Measurements from ENCODE around the gene OR2T4. TPM values are rescaled to one million over a fixed set of nuclear protein-coding genes. Genes with fewer than 3 reads are reported as not detected.

Gene OR2T4
- total and polyA plus RNA-seq, 2 experiments from 2014 or later: not detected

- peaks cover 69% of the 10 kb centered on the region for H3K9me3 Mint-ChIP-seq
- ATAC-seq: no peak
Measured at GRCh38 chr1:248380854-248381253, 19.4 kb downstream of the OR2T4 start.

More at GRCh38 chr1:248380854-248381253, 19.4 kb downstream of the OR2T4 start:
- Mint-ChIP-seq H3K4me3 (no peak overlapping the region), H3K27me3 (ENCODE audit: insufficient read depth, low read depth, poor library complexity) (peaks cover 2% of the 10 kb centered on the region), H3K4me1 (no peaks in the 10 kb centered on the region), H3K27ac (no peak overlapping the region), H3K36me3 (ENCODE audit: low read depth) (peaks cover 11% of the 10 kb centered on the region; the same call in 1 of the 3 replicates)
- H3K36me3 ChIP-seq (ENCODE audit: insufficient read depth): no peaks in the 10 kb centered on the region
- no peaks in the 10 kb centered on the region for H4K20me1 ChIP-seq (replicated peaks; ENCODE audit: insufficient read depth)
- H3K4me3 ChIP-seq: no peak overlapping the region
- H2AFZ ChIP-seq: no peak overlapping the region
- H3K27ac ChIP-seq (ENCODE audit: low read depth): no peak overlapping the region
- no peaks in the 10 kb centered on the region for H3K79me2 ChIP-seq (replicated peaks; ENCODE audit: insufficient read depth)
- DNase-seq (ENCODE audit: low spot score): no peak
- TF ChIP-seq EZH2 (IDR thresholded peaks at IDR 0.05; ENCODE audit: low read depth, unreplicated experiment) (no peak), ZNF114 (CRISPR knock-in tag; IDR thresholded peaks at IDR 0.05) (no peak), POLR2AphosphoS5 (IDR thresholded peaks at IDR 0.05; ENCODE audit: low read depth) (no peak)
- TF ChIP-seq, protein P1, sequence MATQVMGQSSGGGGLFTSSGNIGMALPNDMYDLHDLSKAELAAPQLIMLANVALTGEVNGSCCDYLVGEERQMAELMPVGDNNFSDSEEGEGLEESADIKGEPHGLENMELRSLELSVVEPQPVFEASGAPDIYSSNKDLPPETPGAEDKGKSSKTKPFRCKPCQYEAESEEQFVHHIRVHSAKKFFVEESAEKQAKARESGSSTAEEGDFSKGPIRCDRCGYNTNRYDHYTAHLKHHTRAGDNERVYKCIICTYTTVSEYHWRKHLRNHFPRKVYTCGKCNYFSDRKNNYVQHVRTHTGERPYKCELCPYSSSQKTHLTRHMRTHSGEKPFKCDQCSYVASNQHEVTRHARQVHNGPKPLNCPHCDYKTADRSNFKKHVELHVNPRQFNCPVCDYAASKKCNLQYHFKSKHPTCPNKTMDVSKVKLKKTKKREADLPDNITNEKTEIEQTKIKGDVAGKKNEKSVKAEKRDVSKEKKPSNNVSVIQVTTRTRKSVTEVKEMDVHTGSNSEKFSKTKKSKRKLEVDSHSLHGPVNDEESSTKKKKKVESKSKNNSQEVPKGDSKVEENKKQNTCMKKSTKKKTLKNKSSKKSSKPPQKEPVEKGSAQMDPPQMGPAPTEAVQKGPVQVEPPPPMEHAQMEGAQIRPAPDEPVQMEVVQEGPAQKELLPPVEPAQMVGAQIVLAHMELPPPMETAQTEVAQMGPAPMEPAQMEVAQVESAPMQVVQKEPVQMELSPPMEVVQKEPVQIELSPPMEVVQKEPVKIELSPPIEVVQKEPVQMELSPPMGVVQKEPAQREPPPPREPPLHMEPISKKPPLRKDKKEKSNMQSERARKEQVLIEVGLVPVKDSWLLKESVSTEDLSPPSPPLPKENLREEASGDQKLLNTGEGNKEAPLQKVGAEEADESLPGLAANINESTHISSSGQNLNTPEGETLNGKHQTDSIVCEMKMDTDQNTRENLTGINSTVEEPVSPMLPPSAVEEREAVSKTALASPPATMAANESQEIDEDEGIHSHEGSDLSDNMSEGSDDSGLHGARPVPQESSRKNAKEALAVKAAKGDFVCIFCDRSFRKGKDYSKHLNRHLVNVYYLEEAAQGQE (IDR thresholded peaks at IDR 0.05; ENCODE audit: unreplicated experiment): no peak
- TF ChIP-seq, protein P2, sequence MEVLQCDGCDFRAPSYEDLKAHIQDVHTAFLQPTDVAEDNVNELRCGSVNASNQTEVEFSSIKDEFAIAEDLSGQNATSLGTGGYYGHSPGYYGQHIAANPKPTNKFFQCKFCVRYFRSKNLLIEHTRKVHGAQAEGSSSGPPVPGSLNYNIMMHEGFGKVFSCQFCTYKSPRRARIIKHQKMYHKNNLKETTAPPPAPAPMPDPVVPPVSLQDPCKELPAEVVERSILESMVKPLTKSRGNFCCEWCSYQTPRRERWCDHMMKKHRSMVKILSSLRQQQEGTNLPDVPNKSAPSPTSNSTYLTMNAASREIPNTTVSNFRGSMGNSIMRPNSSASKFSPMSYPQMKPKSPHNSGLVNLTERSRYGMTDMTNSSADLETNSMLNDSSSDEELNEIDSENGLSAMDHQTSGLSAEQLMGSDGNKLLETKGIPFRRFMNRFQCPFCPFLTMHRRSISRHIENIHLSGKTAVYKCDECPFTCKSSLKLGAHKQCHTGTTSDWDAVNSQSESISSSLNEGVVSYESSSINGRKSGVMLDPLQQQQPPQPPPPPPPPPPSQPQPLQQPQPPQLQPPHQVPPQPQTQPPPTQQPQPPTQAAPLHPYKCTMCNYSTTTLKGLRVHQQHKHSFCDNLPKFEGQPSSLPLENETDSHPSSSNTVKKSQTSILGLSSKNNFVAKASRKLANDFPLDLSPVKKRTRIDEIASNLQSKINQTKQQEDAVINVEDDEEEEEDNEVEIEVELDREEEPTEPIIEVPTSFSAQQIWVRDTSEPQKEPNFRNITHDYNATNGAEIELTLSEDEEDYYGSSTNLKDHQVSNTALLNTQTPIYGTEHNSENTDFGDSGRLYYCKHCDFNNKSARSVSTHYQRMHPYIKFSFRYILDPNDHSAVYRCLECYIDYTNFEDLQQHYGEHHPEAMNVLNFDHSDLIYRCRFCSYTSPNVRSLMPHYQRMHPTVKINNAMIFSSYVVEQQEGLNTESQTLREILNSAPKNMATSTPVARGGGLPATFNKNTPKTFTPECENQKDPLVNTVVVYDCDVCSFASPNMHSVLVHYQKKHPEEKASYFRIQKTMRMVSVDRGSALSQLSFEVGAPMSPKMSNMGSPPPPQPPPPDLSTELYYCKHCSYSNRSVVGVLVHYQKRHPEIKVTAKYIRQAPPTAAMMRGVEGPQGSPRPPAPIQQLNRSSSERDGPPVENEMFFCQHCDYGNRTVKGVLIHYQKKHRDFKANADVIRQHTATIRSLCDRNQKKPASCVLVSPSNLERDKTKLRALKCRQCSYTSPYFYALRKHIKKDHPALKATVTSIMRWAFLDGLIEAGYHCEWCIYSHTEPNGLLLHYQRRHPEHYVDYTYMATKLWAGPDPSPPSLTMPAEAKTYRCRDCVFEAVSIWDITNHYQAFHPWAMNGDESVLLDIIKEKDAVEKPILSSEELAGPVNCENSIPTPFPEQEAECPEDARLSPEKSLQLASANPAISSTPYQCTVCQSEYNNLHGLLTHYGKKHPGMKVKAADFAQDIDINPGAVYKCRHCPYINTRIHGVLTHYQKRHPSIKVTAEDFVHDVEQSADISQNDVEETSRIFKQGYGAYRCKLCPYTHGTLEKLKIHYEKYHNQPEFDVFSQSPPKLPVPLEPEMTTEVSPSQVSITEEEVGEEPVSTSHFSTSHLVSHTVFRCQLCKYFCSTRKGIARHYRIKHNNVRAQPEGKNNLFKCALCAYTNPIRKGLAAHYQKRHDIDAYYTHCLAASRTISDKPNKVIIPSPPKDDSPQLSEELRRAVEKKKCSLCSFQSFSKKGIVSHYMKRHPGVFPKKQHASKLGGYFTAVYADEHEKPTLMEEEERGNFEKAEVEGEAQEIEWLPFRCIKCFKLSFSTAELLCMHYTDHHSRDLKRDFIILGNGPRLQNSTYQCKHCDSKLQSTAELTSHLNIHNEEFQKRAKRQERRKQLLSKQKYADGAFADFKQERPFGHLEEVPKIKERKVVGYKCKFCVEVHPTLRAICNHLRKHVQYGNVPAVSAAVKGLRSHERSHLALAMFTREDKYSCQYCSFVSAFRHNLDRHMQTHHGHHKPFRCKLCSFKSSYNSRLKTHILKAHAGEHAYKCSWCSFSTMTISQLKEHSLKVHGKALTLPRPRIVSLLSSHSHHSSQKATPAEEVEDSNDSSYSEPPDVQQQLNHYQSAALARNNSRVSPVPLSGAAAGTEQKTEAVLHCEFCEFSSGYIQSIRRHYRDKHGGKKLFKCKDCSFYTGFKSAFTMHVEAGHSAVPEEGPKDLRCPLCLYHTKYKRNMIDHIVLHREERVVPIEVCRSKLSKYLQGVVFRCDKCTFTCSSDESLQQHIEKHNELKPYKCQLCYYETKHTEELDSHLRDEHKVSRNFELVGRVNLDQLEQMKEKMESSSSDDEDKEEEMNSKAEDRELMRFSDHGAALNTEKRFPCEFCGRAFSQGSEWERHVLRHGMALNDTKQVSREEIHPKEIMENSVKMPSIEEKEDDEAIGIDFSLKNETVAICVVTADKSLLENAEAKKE (CRISPR knock-in tag; IDR thresholded peaks at IDR 0.05): no peak
- TF ChIP-seq, protein P3, sequence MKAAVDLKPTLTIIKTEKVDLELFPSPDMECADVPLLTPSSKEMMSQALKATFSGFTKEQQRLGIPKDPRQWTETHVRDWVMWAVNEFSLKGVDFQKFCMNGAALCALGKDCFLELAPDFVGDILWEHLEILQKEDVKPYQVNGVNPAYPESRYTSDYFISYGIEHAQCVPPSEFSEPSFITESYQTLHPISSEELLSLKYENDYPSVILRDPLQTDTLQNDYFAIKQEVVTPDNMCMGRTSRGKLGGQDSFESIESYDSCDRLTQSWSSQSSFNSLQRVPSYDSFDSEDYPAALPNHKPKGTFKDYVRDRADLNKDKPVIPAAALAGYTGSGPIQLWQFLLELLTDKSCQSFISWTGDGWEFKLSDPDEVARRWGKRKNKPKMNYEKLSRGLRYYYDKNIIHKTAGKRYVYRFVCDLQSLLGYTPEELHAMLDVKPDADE (IDR thresholded peaks at IDR 0.05): no peak
- no peaks in the 10 kb centered on the region for H3F3A ChIP-seq (replicated peaks; ENCODE audit: low read depth)
- no peaks in the 10 kb centered on the region for H3K4me1 ChIP-seq (ENCODE audit: insufficient read depth)
- H3K9me2 ChIP-seq (ENCODE audit: insufficient read depth): no peaks in the 10 kb centered on the region
- H3K4me2 ChIP-seq: no peak overlapping the region
- H3K27me3 ChIP-seq (ENCODE audit: insufficient read depth): no peaks in the 10 kb centered on the region

Data from GM23338 (cell line).